Thoracic aorta (tissue), 2 donors: ENCODE measurements around the gene DTHD1. TPM values are rescaled to one million over a fixed set of nuclear protein-coding genes. Genes with fewer than 3 reads are reported as not detected.

ENCODE experiments used
- ATAC-seq: fragments of 150-250 bp; one replicate; pipeline ENCODE4 v1.8.0; 2017; ENCODE audit warnings: low read depth; ENCODE audit not compliant: insufficient number of reproducible peaks, low FRiP score
- DNase-seq: peaks from one replicate; pipeline ENCODE4 v3.0.0-alpha.2; 2020; ENCODE audit warnings: low spot score
- H3K27ac ChIP-seq, 2 donors: fragments of 200-600 bp; sonication (generic); 1 replicate in 1 of 2; 2 replicates in 1 of 2; pipeline ENCODE4 v1.5.1; 2016; ENCODE audit warnings: mild to moderate bottlenecking in 2 of 2, moderate library complexity in 2 of 2
- H3K27me3 ChIP-seq: fragments of 200-600 bp; sonication (generic); replicated peaks from 2 replicates; pipeline ENCODE4 v1.6.0; 2016; ENCODE audit warnings: mild to moderate bottlenecking; ENCODE audit not compliant: insufficient read depth
- H3K36me3 ChIP-seq: fragments of 200-600 bp; sonication (generic); one replicate; pipeline ENCODE4 v1.5.1; 2016
- H3K4me1 ChIP-seq, 2 donors: fragments of 200-600 bp; sonication (generic); 1 replicate in 1 of 2; 2 replicates in 1 of 2; pipeline versions ENCODE4 v1.5.1 to v1.6.0; 2016; ENCODE audit warnings: low read depth in 2 of 2, mild to moderate bottlenecking in 1 of 2; ENCODE audit not compliant: control insufficient read depth in 1 of 2
- H3K4me3 ChIP-seq: fragments of 200-600 bp; sonication (generic); 2 replicates; pipeline ENCODE4 v1.5.1; 2016; ENCODE audit warnings: mild to moderate bottlenecking
- H3K9me3 ChIP-seq: fragments of 200-600 bp; sonication (generic); 2 replicates; pipeline ENCODE4 v1.5.1; 2016
- CTCF ChIP-seq: fragments of 200-600 bp; sonication (generic); IDR thresholded peaks from one replicate; pipeline ENCODE4 v1.5.1; 2019; ENCODE audit warnings: antibody characterized with exemption
- total RNA-seq, 2 donors: library from RNA; depleted of rRNA; stranded (reverse); fragments of >200 nt; gene quantifications; one replicate each; pipeline versions ENCODE4 v1.1.0 to v1.2.3, GENCODE V29; 2016

DTHD1 gene
- total RNA-seq, 2 donors from 2014 or later: 0.54 to 1.1 TPM

- Histone ChIP-seq H3K9me3 (no peaks in the 10 kb centered on the region), H3K4me3 (no peak overlapping the region), H3K27ac (no peak overlapping the region), H3K27me3 (no peaks in the 10 kb centered on the region), H3K4me1 (no peaks in the 10 kb centered on the region), H3K36me3 (no peaks in the 10 kb centered on the region)
- DNase-seq (no peak), ATAC-seq (no peak)
- TF ChIP-seq CTCF: no peak
Measured at GRCh38 chr4:36288731-36289426, 7.5 kb downstream of the DTHD1 start.

GRCh38 chr4:36290641-36291040, 9.2 kb downstream of the DTHD1 start:
- H3K9me3 ChIP-seq: no peaks in the 10 kb centered on the region
- ATAC-seq: no peak
- no peak for TF ChIP-seq CTCF
- no peak overlapping the region for H3K27ac ChIP-seq
- DNase-seq: no peak
- H3K36me3 ChIP-seq: no peaks in the 10 kb centered on the region
- H3K4me1 ChIP-seq: no peaks in the 10 kb centered on the region
- H3K27me3 ChIP-seq: no peaks in the 10 kb centered on the region
- H3K4me3 ChIP-seq: no peak overlapping the region

GRCh38 chr4:36292556-36293188, 11.3 kb downstream of the DTHD1 start:
- no peak for DNase-seq
- TF ChIP-seq CTCF: no peak
- Histone ChIP-seq H3K27ac (no peak overlapping the region), H3K36me3 (no peaks in the 10 kb centered on the region), H3K27me3 (no peaks in the 10 kb centered on the region), H3K4me3 (no peak overlapping the region), H3K9me3 (no peaks in the 10 kb centered on the region), H3K4me1 (no peaks in the 10 kb centered on the region)
- ATAC-seq: no peak

- no peak for TF ChIP-seq CTCF
Measured at GRCh38 chr4:36301127-36301526, 19.7 kb downstream of the DTHD1 start.

GRCh38 chr4:36303426-36304137, 22.2 kb downstream of the DTHD1 start:
- no peak for TF ChIP-seq CTCF
- no peak for DNase-seq
- H3K4me3 ChIP-seq: no peak overlapping the region
- H3K9me3 ChIP-seq: no peaks in the 10 kb centered on the region
- H3K4me1 ChIP-seq: no peaks in the 10 kb centered on the region
- H3K27ac ChIP-seq: no peak overlapping the region
- no peak for ATAC-seq
- H3K27me3 ChIP-seq: no peaks in the 10 kb centered on the region
- H3K36me3 ChIP-seq: no peaks in the 10 kb centered on the region

More at GRCh38 chr4:36301127-36301526, 19.7 kb downstream of the DTHD1 start:
- no peak for ATAC-seq
- no peak overlapping the region for H3K27ac ChIP-seq
- H3K36me3 ChIP-seq: no peaks in the 10 kb centered on the region
- H3K4me3 ChIP-seq: no peak overlapping the region
- no peak for DNase-seq
- no peaks in the 10 kb centered on the region for H3K9me3 ChIP-seq
- H3K27me3 ChIP-seq: no peaks in the 10 kb centered on the region
- H3K4me1 ChIP-seq: no peaks in the 10 kb centered on the region
